Measurements from ENCODE around the gene SCAPER.
"Not testable (repeated sequence)": the region's sequence is repeated elsewhere in the genome, so short reads cannot be mapped to it uniquely, and the experiment has no call there.

SCAPER gene

DNA sequence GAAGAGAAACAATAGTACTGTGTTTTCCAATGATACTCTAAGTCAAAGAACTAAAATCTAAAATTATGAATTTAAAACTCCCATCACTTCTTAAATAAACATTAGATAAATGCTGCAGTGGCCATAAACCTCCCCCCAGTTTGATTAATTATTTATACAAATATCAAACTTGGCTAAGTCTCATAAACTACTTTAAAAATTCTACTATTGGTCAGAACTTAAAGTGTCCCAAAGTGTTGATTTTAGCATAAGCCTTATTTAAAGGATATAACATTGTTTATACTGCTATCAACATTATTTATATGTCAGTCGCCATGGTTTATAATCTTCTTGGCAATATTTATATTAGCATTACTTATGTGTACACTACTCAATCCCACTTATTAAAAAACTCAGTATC, 132.4 kb downstream of the SCAPER start:
- no peak for DNase-seq

DNA sequence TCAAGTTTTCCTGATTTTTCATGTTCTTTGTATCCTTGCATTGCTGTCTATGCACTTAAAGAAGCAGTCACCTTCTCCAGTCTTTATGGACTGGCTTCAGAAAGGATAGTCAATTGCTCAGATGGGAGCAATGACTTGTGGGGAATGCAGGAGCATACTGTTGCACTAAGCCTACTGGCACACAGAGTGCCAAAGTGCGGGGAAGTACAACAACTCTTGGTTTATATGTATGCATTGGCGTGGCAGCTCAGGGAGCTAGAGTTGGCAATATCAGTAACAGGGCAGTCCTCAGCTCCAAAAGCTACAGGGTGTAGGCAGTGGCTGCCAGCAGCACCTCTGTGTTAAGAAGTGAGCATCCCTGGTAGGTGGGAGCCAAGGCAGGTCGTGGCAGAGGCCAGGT, 141.1 kb downstream of the SCAPER start:
- no peak for DNase-seq

DNA sequence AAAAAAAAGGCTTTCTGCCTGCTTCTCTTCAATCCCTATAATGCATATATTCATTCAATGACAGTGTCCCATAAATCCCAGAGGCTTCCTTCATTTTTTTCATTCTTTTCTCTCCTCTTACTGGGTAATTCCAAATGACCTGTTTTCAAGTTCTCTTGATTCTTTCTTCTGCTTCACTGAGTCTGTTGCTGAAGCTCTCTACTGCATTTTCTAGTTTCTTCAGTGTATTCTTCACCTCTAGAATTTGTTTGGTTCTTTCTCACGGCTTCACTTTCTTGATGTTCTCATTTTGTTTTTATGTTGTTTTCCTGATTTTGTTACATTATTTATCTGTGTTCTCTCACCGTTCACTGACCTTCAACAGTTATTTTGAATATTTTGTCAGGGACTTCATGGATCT, 141.6 kb downstream of the SCAPER start:
- no peak for DNase-seq

DNA sequence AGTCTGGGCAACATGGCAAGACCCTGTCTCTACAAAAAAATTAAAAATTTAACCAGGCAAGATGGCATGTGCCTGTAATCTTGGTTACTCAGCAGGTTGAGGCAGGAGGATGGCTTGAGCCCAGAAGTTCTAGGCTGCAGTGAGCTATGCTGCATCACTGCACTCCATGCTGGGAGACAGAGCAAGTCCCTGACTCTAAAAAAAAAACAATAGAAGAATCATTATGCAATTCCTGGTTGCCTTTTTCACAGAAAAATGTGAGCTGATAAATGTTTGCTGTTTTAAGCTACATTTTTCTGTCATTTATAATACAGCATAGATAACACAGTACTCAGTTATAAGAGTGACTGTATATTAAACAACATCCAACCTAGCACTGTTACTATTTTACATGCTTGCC, 148.8 kb downstream of the SCAPER start:
- no peak for DNase-seq

DNA sequence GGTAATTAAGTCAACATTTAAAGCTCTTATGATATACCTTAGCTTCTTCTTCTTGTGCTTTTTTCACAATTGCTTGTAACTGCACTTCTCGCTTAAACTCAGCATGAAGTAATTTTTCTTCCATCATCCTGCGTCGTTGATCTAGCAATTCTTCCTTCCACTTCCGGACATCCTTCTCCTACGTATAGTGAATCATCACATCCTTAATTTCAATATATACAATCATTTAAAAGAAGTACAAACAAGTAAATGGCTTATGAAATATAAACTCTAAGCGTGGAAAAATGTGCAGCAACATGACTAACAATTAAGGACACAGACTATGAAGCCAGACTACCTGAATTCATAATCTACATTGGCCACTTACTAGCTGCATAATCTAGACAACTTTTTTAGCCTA, 151.4 kb downstream of the SCAPER start:
- no peak for DNase-seq

DNA sequence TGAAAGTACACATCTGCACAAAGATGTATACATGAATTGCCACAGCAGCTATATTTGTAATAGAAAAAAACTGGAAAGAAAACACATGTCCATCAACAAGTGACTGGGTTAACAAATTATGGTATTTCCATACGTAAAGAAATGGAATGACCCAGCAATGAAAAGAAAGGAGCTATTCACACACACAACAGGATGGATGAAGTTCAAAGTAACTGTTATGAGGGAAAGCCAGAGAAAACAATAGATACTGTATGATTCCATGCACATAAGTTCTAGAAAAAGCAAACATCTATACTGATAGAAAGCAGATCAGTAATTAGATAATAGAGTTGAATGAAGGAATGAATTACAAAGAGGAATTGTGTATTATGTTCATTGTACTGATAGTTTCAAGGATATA, 152.0 kb downstream of the SCAPER start:
- DNase-seq, result no peak

DNA sequence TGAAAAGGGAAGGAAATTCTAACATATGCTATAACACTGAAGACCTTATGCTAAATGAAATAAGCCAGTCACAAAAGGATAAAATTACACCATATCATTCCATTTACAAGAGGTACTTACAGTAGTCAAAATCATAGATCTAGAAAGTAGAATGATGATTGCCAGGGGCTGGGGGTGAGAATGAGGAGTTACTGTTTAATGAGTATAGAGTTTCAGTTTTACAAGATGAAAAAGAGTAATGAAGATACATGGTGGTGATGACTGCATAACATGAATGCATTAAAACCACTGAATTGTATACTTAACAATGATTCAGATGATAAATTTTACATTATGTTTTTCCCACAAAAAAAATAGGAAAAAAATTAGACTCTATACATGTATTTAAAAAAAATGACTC, 152.6 kb downstream of the SCAPER start:
- no peak for DNase-seq

DNA sequence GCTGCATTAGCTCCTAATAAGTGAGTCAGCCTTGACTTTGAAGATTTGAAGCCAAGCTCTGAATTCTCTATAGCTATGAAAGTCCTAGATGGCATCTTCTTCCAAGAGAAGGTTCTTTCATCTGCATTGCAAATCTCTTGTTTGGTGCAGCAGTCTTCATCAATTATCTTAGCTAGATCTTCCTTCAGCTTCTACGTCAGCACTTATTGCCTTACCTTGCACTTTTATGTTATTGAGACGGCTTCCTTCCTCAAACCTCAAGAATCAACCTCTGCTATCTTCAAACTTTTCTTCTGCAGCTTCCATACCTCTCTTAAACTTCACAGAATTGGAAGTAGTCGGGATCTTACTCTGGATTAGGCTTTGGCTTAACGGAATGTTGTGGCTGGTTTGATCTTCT, 167.6 kb downstream of the SCAPER start:
- no peak for DNase-seq

DNA sequence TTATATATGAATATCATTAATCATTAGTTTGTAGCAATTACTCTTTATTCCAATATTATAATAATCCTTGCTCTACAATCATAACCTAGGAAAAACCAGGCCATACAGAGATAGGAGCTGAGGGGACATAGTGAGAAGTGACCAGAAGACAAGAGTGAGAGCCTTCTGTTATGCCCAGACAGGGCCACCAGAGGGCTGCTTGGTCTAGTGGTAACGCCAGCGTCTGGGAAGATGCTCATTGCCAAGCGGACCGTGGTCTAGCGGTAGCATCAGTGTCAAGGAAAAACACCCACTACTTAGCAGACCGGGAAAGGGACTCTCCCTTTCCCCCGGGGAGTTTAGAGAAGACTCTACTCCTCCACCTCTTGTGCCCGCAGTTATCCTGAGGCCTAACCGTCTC, 172.8 kb downstream of the SCAPER start:
- DNase-seq, result not testable (repeated sequence)

DNA sequence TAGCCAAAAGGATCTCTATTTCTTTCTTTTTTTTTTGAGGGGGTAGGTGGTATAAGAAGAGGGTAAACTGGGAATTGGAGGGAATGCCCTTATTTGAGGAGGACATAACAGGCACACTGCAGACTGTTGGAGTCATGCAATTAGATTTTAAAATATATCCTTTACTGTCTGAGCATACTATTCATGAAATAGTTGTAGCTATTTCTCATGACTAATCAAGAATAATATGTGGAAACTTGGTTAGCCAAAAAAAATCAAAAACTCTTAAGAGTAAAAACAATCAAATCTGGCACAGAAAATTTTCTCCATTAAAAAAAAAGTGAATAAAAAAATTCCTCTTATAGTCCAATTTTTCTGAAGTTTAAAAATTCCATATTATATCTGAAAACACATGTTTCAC, 174.9 kb downstream of the SCAPER start:
- no peak for DNase-seq

DNA sequence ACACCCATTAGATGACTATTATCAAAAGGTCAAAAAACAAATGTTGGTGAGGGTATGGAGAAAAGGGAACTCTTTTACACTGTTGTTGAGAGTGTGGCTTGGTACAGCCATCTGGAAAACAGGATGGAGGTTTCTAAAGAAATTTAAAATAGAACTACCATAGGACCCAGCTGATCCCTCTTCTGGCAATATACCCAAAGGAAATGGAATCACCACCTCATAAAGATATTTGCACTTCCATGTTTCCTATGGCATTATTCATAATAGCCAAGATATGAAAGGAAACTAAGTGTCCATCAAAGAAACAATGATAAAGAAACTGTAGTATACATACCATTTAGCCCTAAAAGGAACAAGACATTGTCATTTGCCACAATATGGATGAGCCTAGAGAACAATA, 186.3 kb downstream of the SCAPER start:
- DNase-seq, result no peak

DNA sequence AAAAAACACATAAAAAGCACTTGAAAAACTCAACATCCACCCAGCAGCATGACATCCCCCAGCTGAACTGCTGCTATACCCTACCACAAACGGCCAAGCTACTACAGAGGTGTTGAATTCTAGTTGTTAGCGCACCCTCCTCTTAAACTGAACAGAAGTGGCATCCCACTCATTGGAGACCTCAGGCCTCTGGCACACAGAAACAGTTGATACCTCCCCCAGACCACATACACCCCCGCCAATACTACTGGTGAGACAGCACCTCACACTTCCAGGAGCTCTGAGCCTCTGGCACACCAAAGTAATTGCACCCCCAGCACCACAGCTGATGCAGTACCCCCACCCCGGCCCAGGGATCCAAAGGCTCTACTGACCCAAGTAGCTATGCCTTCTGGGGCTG, 190.2 kb downstream of the SCAPER start:
- DNase-seq, result no peak

DNA sequence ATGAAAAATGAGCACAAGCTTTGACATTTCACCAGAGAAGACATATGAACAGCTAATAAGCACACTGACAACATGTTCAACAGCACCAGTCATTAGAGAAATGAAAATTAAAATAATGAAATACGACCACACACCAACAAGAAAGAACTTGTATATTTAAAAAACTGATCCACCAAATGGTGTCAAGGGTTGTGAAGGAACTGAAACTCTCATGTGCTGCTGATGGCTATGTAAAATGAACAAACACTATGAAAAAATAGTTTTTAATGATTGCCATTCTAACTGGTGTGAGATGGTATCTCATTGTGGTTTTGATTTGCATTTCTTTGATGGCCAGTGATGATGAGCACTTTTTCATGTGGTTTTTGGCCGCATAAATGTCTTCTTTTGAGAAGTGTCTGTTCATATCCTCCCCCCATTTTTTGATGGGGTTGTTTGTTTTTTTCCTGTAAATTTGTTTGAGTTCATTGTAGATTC, 193.8 kb downstream of the SCAPER start:
- no peak for DNase-seq

DNA sequence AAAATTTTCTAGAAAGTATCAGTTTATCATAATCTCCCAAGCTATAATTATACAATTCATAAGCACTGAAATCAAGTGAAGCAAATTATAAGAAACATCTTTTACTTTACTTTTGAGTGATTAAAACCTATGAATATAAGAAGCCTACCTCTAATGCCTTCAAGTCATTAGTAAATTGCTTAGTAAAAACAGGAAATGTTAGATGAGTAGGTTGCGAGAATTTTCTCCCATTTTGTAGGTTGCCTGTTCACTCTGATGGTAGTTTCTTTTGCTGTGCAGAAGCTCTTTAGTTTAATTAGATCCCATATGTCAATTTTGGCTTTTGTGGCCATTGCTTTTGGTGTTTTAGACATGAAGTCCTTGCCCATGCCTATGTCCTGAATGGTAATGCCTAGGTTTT, 201.1 kb downstream of the SCAPER start:
- DNase-seq, result not testable (repeated sequence)

DNA sequence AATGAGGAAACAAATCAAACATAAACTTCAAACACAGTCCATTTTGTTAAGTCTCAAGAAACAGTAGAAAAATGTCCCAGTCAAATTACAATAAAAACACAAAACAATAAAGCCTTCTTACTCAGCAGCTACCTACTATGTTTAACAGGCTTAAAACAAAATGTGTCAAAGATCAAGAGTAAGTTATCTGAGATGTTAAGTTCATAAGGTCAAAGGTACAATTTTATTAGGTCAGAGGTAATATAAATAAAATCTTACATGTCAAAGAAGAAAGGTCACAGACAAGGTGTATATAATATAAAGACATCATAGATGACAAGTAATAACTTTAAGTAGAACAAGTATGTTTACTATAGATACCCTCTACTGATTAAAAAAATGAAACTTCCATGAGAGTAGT, 208.3 kb downstream of the SCAPER start:
- no peak for DNase-seq

DNA sequence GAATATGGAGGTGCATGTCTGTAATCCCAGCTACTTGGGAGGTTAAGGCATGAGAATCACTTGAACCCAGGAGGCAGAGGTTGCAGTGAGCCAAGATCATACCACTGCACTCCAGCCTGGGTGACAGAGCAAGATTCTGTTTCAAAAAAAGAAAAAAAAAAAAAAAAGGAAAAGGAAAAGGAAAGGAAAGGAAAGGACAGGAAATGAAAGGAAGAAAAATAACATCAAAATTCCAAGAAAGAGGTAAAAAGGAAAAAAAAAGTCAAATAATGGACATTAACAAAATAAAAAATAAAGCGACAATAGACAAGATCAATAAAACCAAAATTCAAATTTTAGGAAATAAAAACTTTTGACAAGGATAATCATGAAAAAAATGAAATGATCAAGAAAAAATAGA, 212.6 kb downstream of the SCAPER start:
- DNase-seq, result not testable (repeated sequence)

DNA sequence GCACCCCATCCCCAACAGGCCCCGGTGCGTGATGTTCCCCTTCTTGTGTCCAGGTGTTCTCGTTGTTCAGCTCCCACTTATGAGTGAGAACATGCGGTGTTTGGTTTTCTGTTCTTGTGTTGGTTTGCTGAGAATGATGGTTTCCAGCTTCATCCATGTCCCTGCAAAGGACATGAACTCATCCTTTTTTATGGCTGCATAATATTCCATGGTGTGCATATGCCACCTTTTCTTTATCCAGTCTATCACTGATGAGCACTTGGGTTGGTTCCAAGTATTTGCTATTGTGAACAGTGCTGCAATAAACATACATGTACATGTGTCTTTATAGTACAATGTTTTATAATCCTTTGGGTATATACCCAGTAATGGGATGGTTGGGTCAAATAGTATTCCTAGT, 217.5 kb downstream of the SCAPER start:
- not testable (repeated sequence) for DNase-seq

DNA sequence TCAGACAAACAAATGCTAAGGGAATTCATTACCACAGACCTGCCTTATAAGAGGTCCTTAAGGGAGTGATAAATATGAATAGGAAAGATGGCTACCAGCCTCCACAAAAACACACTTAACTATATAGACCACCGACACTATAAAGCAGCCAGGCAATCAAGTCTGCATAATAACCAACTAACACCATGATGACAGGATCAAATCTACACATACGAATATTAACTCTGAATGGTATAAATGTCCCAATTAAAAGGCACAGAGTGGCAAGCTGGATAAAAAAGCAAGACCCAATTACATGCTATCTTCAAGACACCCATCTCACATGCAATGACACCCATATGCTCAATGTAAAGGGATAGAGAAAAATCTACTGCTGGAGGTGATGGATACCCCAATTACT, 221.1 kb downstream of the SCAPER start:
- no peak for DNase-seq

DNA sequence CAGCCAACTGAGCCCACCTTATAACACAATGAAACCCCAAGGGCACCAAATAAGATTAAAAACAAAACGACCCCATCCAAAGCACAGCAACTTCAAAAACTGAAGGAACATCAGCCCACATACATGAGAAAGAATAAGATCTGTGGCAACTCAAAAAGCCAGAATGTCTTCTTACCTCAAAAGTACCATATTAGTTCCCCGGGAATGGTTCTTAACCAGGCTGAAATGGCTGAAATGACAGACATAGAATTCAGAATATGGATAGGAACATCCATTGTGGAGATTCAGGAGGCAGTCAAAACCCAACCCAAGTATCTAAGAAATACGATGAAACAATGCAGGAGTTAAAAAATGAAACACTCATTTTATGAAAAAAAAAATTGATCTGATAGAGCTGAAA, 222.3 kb downstream of the SCAPER start:
- DNase-seq, result no peak

DNA sequence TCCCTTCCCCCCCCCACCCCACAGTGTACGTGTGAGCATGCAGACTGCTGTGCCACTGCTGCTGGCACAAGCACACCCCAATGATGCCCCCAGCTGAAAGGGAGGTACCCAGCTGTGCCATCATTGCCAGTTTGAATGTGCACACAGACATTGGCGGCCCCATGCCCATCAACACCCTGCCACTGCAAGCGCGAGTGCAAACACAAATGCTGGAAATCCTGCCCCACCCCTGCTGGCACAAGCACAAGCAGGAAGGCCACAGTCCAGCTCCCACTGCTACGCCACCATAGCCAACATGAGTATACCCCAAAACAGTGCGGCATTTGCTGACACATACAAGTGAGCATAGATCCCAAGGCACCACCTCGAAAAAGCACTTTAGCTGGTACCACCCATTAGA, 222.9 kb downstream of the SCAPER start:
- DNase-seq, result no peak

DNA sequence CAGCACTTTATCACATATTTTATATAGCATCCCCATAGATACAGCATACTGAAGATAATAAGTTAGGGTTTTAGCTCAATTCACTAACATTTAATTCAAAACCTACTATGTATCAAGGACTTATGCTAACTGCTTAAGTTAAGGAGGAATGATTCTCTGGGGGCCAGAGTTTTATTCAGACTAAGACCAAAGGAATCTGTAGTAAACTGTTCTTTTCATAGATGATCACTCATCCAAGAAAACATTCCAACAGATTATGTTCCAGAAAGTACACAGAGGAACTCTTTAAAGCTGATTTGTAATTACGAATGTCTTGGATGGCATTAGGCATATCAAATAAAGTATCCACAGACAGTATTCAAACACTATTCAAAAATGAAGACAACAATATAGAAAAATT, 226.4 kb downstream of the SCAPER start:
- no peak for DNase-seq

DNA sequence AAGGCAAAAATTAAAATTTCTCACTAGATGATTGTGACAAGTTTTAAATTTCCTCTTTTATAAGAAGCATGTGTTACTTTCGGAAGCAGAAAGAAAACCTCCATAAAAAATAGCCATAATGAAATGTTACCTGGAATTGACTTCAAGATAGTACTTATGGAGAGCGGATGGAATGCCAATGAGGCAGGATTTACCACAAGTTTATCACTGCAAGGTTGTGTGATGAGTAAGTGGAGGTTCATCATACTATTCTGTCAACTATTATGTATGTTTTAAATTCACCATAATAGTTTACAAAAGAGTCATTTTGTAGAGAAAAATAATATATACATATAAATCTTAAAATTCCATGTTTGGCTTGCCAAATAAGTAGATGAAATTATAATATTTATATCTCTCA, 230.3 kb downstream of the SCAPER start:
- no peak for DNase-seq

DNA sequence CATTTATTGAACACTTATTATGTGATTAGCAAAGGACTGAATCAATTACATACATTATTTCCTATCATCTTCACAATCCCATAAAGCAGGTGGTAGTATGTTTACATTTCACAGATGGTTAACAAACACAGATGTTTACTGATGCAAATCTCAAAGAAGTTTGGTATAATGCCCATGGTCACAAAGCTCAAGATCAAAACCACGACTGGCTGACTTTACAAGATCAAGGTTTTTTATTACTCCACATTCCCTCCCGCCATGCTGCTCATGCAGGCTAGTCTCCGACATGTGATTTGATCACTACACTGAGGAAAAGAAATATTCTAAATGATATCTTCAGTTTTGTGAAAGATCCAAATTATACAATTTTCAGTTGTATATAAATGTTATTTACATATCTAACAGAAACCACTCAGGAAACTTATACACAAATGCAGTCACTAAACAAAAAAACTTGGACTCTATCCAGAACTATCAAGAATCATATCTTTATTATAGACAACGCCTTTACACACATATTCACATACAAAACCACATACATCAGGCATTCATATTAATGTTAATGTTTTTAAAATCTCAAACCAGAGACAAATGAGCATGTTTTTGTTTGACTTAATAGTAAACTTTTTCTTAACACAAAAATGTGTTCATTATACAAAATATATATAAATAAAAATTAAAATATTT, 235.5 kb downstream of the SCAPER start:
- no peak for DNase-seq

DNA sequence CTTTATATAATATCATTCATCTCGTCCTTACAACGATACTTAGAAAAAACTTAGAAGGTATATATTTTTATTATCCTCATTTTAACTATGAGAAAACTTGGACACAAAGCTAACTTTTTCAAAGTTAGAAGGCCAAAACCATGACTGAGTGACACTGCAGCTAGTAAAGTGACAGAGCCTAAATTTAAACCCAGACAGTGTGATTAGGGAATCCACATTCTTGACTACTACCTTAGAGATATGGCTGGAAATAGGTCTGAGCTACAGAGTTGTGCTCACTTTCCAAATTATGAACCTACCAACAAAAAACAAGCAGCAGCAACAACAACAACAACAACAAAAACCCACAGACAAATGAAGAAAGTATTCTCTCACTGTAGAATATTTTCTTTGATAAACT, 236.2 kb downstream of the SCAPER start:
- DNase-seq, result no peak

DNA sequence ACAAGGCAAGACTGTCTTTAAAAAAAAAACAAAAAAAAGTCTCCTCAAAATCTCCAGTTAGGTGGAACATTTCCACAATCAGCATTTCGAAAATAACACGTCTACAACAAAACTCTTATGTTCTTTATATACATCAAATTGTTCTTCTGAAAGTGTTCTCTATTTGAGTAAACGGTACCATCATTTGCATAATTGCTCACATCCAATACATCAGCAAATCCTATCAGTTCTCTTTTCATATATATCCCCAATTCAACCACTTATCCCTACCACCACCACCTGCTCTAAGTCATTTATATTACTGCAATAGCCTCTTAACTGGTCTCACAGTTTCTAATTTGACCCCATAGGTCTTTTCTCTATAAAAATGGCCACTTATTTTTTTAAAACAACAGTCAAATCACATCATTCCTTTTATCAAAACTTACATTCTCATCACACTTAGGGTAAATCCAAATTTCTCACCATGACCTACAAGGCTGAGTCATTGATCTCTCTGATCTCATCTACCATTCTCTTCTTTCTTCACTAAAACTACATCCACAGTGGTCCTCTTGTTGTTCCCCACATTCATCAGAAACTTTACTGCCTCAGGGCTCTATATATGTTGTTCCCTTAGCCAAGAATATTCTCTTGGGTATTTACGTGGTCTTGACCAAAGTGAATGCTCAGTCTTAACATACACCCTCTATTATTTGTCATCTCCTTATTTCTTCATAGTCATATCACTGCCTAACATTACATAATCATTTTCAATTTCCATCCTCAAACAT, 237.0 kb downstream of the SCAPER start:
- DNase-seq, result no peak
